DND-41 (cell line): ENCODE measurements around the gene LY6G6C.

Experiments used
- CTCF ChIP-seq: IDR thresholded peaks from 2 replicates; pipeline ENCODE4 v1.5.1; 2012; ENCODE audit warnings: borderline replicate concordance, low read length, moderate library complexity, mild to moderate bottlenecking; ENCODE audit not compliant: poor library complexity, severe bottlenecking; ENCODE audit errors: extremely low read depth
- EZH2 ChIP-seq: IDR thresholded peaks from 3 replicates; pipeline ENCODE4 v1.6.1; 2012; ENCODE audit warnings: borderline replicate concordance, low read depth, mild to moderate bottlenecking, moderate library complexity, low read length, inconsistent platforms; ENCODE audit not compliant: severe bottlenecking

DNA sequence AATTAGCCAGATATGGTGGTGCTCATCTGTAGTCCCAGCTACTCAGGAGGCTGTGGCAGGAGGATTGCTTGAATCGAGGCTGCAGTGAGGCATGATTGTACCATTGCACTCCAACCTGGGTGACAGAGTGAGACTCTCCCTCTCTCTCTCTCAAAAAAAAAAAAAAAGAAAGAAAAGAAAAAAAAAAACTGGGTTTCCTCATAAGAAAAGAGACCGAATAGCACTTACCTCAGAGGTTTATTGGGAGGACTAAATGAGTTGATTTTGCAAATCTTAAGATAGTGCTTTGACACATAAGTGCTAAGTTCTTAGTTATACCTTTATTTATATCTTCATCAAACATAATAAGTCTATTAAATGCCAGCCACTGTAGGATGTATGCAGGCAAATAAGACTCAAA, 49.3 kb upstream of the LY6G6C start:
- no peak for TF ChIP-seq CTCF
- TF ChIP-seq EZH2: no peak
